Right atrium auricular region (tissue), 2 donors: Measurements from ENCODE around the gene DAW1. TPM values are rescaled to one million over a fixed set of nuclear protein-coding genes. Genes with fewer than 3 reads are reported as not detected.

Experiments
- DNase-seq: peaks from one replicate; pipeline ENCODE4 v3.0.0-alpha.2; 2019; ENCODE audit warnings: low spot score
- H3K27ac ChIP-seq, 2 donors: fragments of 200-600 bp; sonication (generic); 1 replicate in 1 of 2; 2 replicates in 1 of 2; pipeline ENCODE4 v1.5.1; 2016 to 2019
- H3K27me3 ChIP-seq, 2 donors: fragments of 200-600 bp; sonication (generic); one replicate each; pipeline versions ENCODE4 v1.5.1 to v1.6.0; 2017 to 2019
- H3K36me3 ChIP-seq: fragments of 200-600 bp; sonication (generic); one replicate; pipeline ENCODE4 v1.5.1; 2016
- H3K4me1 ChIP-seq, 2 donors: fragments of 200-600 bp; sonication (generic); one replicate each; pipeline versions ENCODE4 v1.5.1 to v1.6.0; 2017 to 2019
- H3K4me3 ChIP-seq, 2 donors: fragments of 200-600 bp; sonication (generic); 1 replicate in 1 of 2; 2 replicates in 1 of 2; pipeline ENCODE4 v1.5.1; 2017 to 2019; ENCODE audit warnings: mild to moderate bottlenecking in 1 of 2, moderate library complexity in 1 of 2
- H3K9me3 ChIP-seq, 2 donors: fragments of 200-600 bp; sonication (generic); one replicate each; pipeline ENCODE4 v1.5.1; 2019
- CTCF ChIP-seq, 2 donors: fragments of 200-600 bp; sonication (generic); IDR thresholded peaks; one replicate each; pipeline ENCODE4 v1.5.1; 2019; ENCODE audit warnings: antibody characterized with exemption in 2 of 2
- total RNA-seq, 2 donors: library from RNA; depleted of rRNA; stranded (reverse); fragments of >200 nt; gene quantifications; one replicate each; pipeline ENCODE4 v1.1.0, GENCODE V29; 2016

DAW1 gene
- total RNA-seq, 2 donors from 2014 or later = 0.43 TPM; not detected in 1

GRCh38 chr2:227960317-227960716 lies 88.9 kb downstream of the DAW1 start:
- Histone ChIP-seq H3K9me3 (no peaks in the 10 kb centered on the region), H3K4me1 (no peaks in the 10 kb centered on the region), H3K4me3 (no peak overlapping the region)

GRCh38 chr2:227971619-227972230 lies 100.3 kb downstream of the DAW1 start:
- Histone ChIP-seq H3K27me3 (no peaks in the 10 kb centered on the region), H3K4me1 (no peaks in the 10 kb centered on the region), H3K4me3 (no peak overlapping the region), H3K9me3 (no peaks in the 10 kb centered on the region), H3K27ac (no peak overlapping the region), H3K36me3 (no peaks in the 10 kb centered on the region)
- no peak for TF ChIP-seq CTCF (IDR thresholded peaks at IDR 0.05)
- DNase-seq = no peak

More at GRCh38 chr2:227960317-227960716, 88.9 kb downstream of the DAW1 start:
- H3K27ac ChIP-seq = no peak overlapping the region
- no peak for DNase-seq
- no peaks in the 10 kb centered on the region for H3K36me3 ChIP-seq
- no peak for TF ChIP-seq CTCF (IDR thresholded peaks at IDR 0.05)
- H3K27me3 ChIP-seq = no peaks in the 10 kb centered on the region

- TF ChIP-seq CTCF (IDR thresholded peaks at IDR 0.05) = no peak
Observed at GRCh38 chr2:227973241-227973640, 101.8 kb downstream of the DAW1 start.

More at GRCh38 chr2:227973241-227973640, 101.8 kb downstream of the DAW1 start:
- Histone ChIP-seq H3K9me3 (no peaks in the 10 kb centered on the region), H3K4me1 (no peaks in the 10 kb centered on the region), H3K4me3 (no peak overlapping the region), H3K27me3 (no peaks in the 10 kb centered on the region), H3K27ac (no peak overlapping the region), H3K36me3 (no peaks in the 10 kb centered on the region)
- no peak for DNase-seq

Other genes starting within 250 kb of the DAW1 start
- gene SCYGR5, start 204.8 kb upstream of the DAW1 start, total RNA-seq = not detected
- gene SLC19A3, start 153.6 kb upstream of the DAW1 start, total RNA-seq = 1 to 10 TPM; 1.0 to 3.5 TPM
- not detected for gene SCYGR6, start 146.9 kb upstream of the DAW1 start, total RNA-seq
- gene SCYGR7, start 143.3 kb upstream of the DAW1 start, total RNA-seq = not detected
- gene SCYGR8, start 125.7 kb upstream of the DAW1 start, total RNA-seq = not detected
- not detected for gene CCL20, start 57.8 kb upstream of the DAW1 start, total RNA-seq